Erythroblast (primary cell): ENCODE measurements around the gene SKIC2.

Experiments used
- GATA1 ChIP-seq: IDR thresholded peaks from 2 replicates; pipeline ENCODE4 v1.6.1; 2011; ENCODE audit warnings: low read depth, mild to moderate bottlenecking, control low read depth, low read length, moderate library complexity
- POLR2A ChIP-seq: IDR thresholded peaks from 2 replicates; pipeline ENCODE4 v1.6.1; 2011; ENCODE audit warnings: mild to moderate bottlenecking, low read length

DNA sequence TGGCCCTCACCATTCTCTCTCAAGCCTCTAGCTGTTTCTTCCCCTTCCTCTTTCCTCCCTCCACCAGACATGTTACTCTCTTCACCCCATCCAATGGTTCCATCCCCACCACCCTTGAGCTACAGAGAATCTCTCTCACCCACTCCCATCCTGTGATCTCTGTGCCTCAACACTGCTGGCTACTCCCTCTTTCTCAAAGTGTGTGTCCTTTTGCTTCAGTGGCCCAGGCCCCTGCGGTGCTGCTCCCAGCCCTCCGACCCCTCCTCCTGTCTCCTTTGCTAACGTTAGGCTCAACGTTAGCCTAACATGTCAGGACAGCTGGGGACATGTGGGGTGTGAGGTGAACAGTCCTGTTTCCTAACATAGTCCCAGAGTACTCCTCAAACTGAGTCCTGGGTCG lies 6.1 kb upstream of the SKIC2 start:
- no peak for TF ChIP-seq POLR2A
- TF ChIP-seq GATA1: no peak
